Loucy (cell line): ENCODE results near the gene VIPR1.

Source experiments
- H2AFZ ChIP-seq: fragments of 200-600 bp; sonication (generic); 2 replicates; pipeline ENCODE4 v1.6.0; 2016; ENCODE audit warnings: antibody characterized with exemption, mild to moderate bottlenecking, low read length, moderate library complexity
- H3F3A ChIP-seq: fragments of 200-600 bp; 2 replicates; pipeline ENCODE4 v1.6.0; 2016; ENCODE audit warnings: antibody characterized with exemption, low read depth, mild to moderate bottlenecking
- H3K27me3 ChIP-seq: fragments of 200-600 bp; sonication (generic); 2 replicates; pipeline ENCODE4 v1.6.1; 2014; ENCODE audit warnings: low read length, mild to moderate bottlenecking; ENCODE audit not compliant: insufficient read depth, poor library complexity, severe bottlenecking
- H3K36me3 ChIP-seq: fragments of 200-600 bp; sonication (generic); 2 replicates; pipeline ENCODE4 v1.6.1; 2016; ENCODE audit warnings: low read length; ENCODE audit not compliant: insufficient read depth
- H3K4me1 ChIP-seq: fragments of 200-600 bp; sonication (generic); 2 replicates; pipeline ENCODE4 v1.5.1; 2014; ENCODE audit warnings: low read length, mild to moderate bottlenecking; ENCODE audit not compliant: insufficient read depth, poor library complexity, severe bottlenecking
- H3K4me2 ChIP-seq: fragments of 200-600 bp; sonication (generic); 2 replicates; pipeline ENCODE4 v1.6.0; 2014; ENCODE audit warnings: antibody characterized with exemption, low read length, low read depth, mild to moderate bottlenecking; ENCODE audit not compliant: poor library complexity, severe bottlenecking
- H3K4me3 ChIP-seq: fragments of 200-600 bp; sonication (generic); 2 replicates; pipeline ENCODE4 v1.5.1; 2014; ENCODE audit warnings: low read length, mild to moderate bottlenecking, mixed read lengths; ENCODE audit not compliant: poor library complexity, severe bottlenecking
- H3K79me2 ChIP-seq: fragments of 200-600 bp; sonication (generic); 2 replicates; pipeline ENCODE4 v1.6.1; 2014; ENCODE audit warnings: low read length; ENCODE audit not compliant: insufficient read depth
- H3K9ac ChIP-seq: fragments of 200-600 bp; sonication (generic); 2 replicates; pipeline ENCODE4 v1.6.0; 2014; ENCODE audit warnings: mild to moderate bottlenecking, low read depth, low read length, moderate library complexity; ENCODE audit not compliant: poor library complexity, severe bottlenecking
- H3K9me2 ChIP-seq: fragments of 200-600 bp; sonication (generic); replicated peaks from 2 replicates; pipeline ENCODE4 v1.6.1; 2016; ENCODE audit warnings: low read depth, low read length, mixed read lengths
- H3K9me3 ChIP-seq: fragments of 200-600 bp; sonication (generic); 2 replicates; pipeline ENCODE4 v1.6.1; 2014; ENCODE audit warnings: mild to moderate bottlenecking, antibody characterized with exemption, low read length, low read depth; ENCODE audit not compliant: insufficient read depth
- H4K20me1 ChIP-seq: fragments of 200-600 bp; sonication (generic); 2 replicates; pipeline ENCODE4 v1.6.0; 2014; ENCODE audit warnings: antibody characterized with exemption, low read length, mild to moderate bottlenecking; ENCODE audit not compliant: insufficient read depth, poor library complexity, severe bottlenecking
- CTCF ChIP-seq: fragments of 200-600 bp; sonication (generic); conservative IDR thresholded peaks from 2 replicates; pipeline ENCODE4 v1.5.1; 2014; ENCODE audit warnings: mild to moderate bottlenecking, antibody characterized with exemption, low read length
- EZH2phosphoT487 ChIP-seq: fragments of 200-600 bp; IDR thresholded peaks from 2 replicates; pipeline ENCODE4 v1.6.1; 2018; ENCODE audit warnings: antibody characterized with exemption, mild to moderate bottlenecking, moderate library complexity, borderline replicate concordance

The VIPR1 gene

GRCh38 chr3:42509111-42509510, 6.7 kb downstream of the VIPR1 start:
- TF ChIP-seq CTCF (no peak), EZH2phosphoT487 (no peak)
- H3K4me2 ChIP-seq: no peak overlapping the region
- no peaks in the 10 kb centered on the region for H3F3A ChIP-seq
- H2AFZ ChIP-seq: no peak overlapping the region
- peaks cover 22% of the 10 kb centered on the region for H3K4me1 ChIP-seq
- no peak overlapping the region for H3K4me3 ChIP-seq
- no peaks in the 10 kb centered on the region for H3K9me2 ChIP-seq
- no peaks in the 10 kb centered on the region for H3K27me3 ChIP-seq
- H3K79me2 ChIP-seq: no peaks in the 10 kb centered on the region
- no peaks in the 10 kb centered on the region for H3K9me3 ChIP-seq
- no peaks in the 10 kb centered on the region for H4K20me1 ChIP-seq
- no peak overlapping the region for H3K9ac ChIP-seq
- no peaks in the 10 kb centered on the region for H3K36me3 ChIP-seq

- no peak overlapping the region for H3K4me3 ChIP-seq
- H4K20me1 ChIP-seq: no peaks in the 10 kb centered on the region
- no peaks in the 10 kb centered on the region for H3K79me2 ChIP-seq
- H3K9me2 ChIP-seq: no peaks in the 10 kb centered on the region
- no peaks in the 10 kb centered on the region for H3F3A ChIP-seq
- H3K36me3 ChIP-seq: no peaks in the 10 kb centered on the region
- H3K4me1 ChIP-seq: peaks cover 22% of the 10 kb centered on the region
- H3K9ac ChIP-seq: no peak overlapping the region
- H3K4me2 ChIP-seq: no peak overlapping the region
- no peak overlapping the region for H2AFZ ChIP-seq
- H3K27me3 ChIP-seq: no peaks in the 10 kb centered on the region
- no peaks in the 10 kb centered on the region for H3K9me3 ChIP-seq
- TF ChIP-seq EZH2phosphoT487: no peak
- TF ChIP-seq CTCF: no peak
These were observed 7.9 kb downstream of the VIPR1 start for GRCh38 chr3:42510325-42510724.

GRCh38 chr3:42511201-42511600, 8.8 kb downstream of the VIPR1 start:
- no peaks in the 10 kb centered on the region for H3K36me3 ChIP-seq
- no peaks in the 10 kb centered on the region for H3K27me3 ChIP-seq
- H3K9ac ChIP-seq: no peak overlapping the region
- H2AFZ ChIP-seq: no peak overlapping the region
- H3K9me3 ChIP-seq: no peaks in the 10 kb centered on the region
- TF ChIP-seq EZH2phosphoT487 (no peak), CTCF (no peak)
- no peaks in the 10 kb centered on the region for H3K79me2 ChIP-seq
- H3K4me3 ChIP-seq: no peak overlapping the region
- no peaks in the 10 kb centered on the region for H3K9me2 ChIP-seq
- H4K20me1 ChIP-seq: no peaks in the 10 kb centered on the region
- no peak overlapping the region for H3K4me2 ChIP-seq
- H3K4me1 ChIP-seq: peaks cover 22% of the 10 kb centered on the region
- H3F3A ChIP-seq: no peaks in the 10 kb centered on the region
